Vagina (tissue), 2 donors: ENCODE data around the gene SELENOF. TPM values are rescaled to one million over a fixed set of nuclear protein-coding genes. Genes with fewer than 3 reads are reported as not detected.

Experiments used
- DNase-seq, 2 donors: peaks; one replicate each; pipeline ENCODE4 v3.0.0-alpha.2; 2017; ENCODE audit errors: extremely low spot score in 2 of 2
- H3K27ac ChIP-seq: fragments of 200-600 bp; sonication (generic); one replicate; pipeline ENCODE4 v1.5.1; 2019
- H3K27me3 ChIP-seq: fragments of 200-600 bp; sonication (generic); one replicate; pipeline ENCODE4 v1.5.1; 2019
- H3K36me3 ChIP-seq, 2 donors: fragments of 200-600 bp; sonication (generic); one replicate each; pipeline ENCODE4 v1.5.1; 2017 to 2019
- H3K4me1 ChIP-seq: fragments of 200-600 bp; sonication (generic); one replicate; pipeline ENCODE4 v1.5.1; 2019
- H3K4me3 ChIP-seq, 2 donors: fragments of 200-600 bp; sonication (generic); 1 replicate in 1 of 2; 2 replicates in 1 of 2; pipeline ENCODE4 v1.5.1; 2016 to 2019
- H3K9me3 ChIP-seq: fragments of 200-600 bp; sonication (generic); one replicate; pipeline ENCODE4 v1.5.1; 2019
- CTCF ChIP-seq, 3 experiments: fragments of 450-650 bp in 2 of 3; fragments of 200-600 bp in 1 of 3; sonication (generic) in 1 of 3; IDR thresholded peaks; one replicate each; pipeline ENCODE4 v1.5.1; 2017 to 2019; ENCODE audit warnings: antibody characterized with exemption in 3 of 3, mild to moderate bottlenecking in 2 of 3, moderate library complexity in 2 of 3
- POLR2A ChIP-seq, 2 donors: fragments of 450-650 bp; IDR thresholded peaks; one replicate each; pipeline ENCODE4 v1.6.1; 2017; ENCODE audit warnings: antibody characterized with exemption in 2 of 2, mild to moderate bottlenecking in 2 of 2, moderate library complexity in 2 of 2
- POLR2AphosphoS5 ChIP-seq, 2 donors: sonication (generic); formaldehyde crosslinking; IDR thresholded peaks; one replicate each; pipeline ENCODE4 v1.9.0; 2017; ENCODE audit warnings: antibody characterized with exemption in 2 of 2, mild to moderate bottlenecking in 2 of 2, low read depth in 1 of 2; ENCODE audit not compliant: insufficient read depth in 1 of 2
- intact Hi-C: fragments of 100-400 bp; cut with DNase I; formaldehyde crosslinking; loops from one replicate; pipeline ENCODE4 v1.15.1; 2023
- total RNA-seq: library from RNA; depleted of rRNA; stranded (reverse); fragments of >200 nt; gene quantifications from one replicate; pipeline ENCODE4 v1.2.3, GENCODE V29; 2016

SELENOF gene
- total RNA-seq, 1 donor from 2014 or later, result 77.3 TPM

DNA sequence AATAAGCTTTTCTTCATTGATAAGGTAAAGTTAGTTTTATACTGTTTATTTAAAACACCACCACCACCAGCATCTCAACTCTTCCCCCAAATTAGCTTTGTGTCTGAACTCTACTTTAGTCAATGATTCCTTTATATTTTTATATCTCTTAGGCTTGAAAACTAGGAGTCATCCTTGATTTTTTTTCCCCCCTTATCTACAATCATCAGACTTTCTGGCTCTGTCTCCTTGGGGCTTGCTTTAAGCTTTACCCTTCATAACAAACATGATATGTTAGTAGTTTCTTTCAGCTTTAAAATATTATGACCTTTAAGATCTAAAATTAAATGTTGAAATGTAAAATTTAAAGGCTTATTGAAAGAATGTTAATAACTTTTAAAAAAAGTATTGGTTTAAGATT is 28.8 kb upstream of the SELENOF start:
- TF ChIP-seq CTCF (IDR thresholded peaks at IDR 0.05), result no peak
- no peak for TF ChIP-seq POLR2A (IDR thresholded peaks at IDR 0.05)
- no peak for TF ChIP-seq POLR2AphosphoS5 (IDR thresholded peaks at IDR 0.05; ENCODE audit: insufficient read depth in 1 of 2, low read depth in 1 of 2)
- Histone ChIP-seq H3K27ac (no peak overlapping the region), H3K4me3 (no peak overlapping the region), H3K9me3 (no peaks in the 10 kb centered on the region), H3K4me1 (peaks cover 7% of the 10 kb centered on the region), H3K36me3 (no peaks in the 10 kb centered on the region), H3K27me3 (no peaks in the 10 kb centered on the region)
- DNase-seq, result no peak
- intact Hi-C loops, result no loop called here

GRCh38 chr1:86942042-86942441 is 28.1 kb upstream of the SELENOF start:
- intact Hi-C loops, result no loop called here
- Histone ChIP-seq H3K27ac (no peak overlapping the region), H3K36me3 (no peaks in the 10 kb centered on the region), H3K4me3 (no peak overlapping the region), H3K4me1 (peaks cover 7% of the 10 kb centered on the region), H3K27me3 (no peaks in the 10 kb centered on the region), H3K9me3 (no peaks in the 10 kb centered on the region)
- TF ChIP-seq POLR2A (IDR thresholded peaks at IDR 0.05), result no peak
- DNase-seq, result no peak

DNA sequence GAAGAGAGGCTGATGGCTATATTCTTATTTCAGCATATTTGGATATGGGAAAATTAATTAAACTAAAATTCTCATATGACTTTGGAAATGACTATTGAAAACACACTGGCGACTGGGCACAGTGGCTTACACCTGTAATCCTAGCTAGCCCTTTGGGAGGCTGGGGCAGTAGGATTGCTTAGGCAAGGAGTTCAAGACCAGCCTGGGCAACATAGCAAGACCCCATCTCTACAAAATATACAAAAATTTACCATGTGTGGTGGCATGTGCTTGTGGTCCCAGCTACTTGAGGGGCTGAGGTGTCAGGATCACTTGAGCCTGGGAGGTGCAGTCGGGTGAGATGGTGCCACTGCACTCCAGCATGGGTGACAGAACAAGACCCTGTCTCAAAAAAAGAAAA is 26.7 kb upstream of the SELENOF start:
- Histone ChIP-seq H3K27me3 (no peaks in the 10 kb centered on the region), H3K36me3 (no peaks in the 10 kb centered on the region), H3K9me3 (no peaks in the 10 kb centered on the region), H3K4me3 (no peak overlapping the region), H3K27ac (no peak overlapping the region), H3K4me1 (peaks cover 7% of the 10 kb centered on the region)
- TF ChIP-seq POLR2A (IDR thresholded peaks at IDR 0.05) (no peak), CTCF (IDR thresholded peaks at IDR 0.05) (no peak), POLR2AphosphoS5 (IDR thresholded peaks at IDR 0.05; ENCODE audit: insufficient read depth in 1 of 2, low read depth in 1 of 2) (no peak)
- intact Hi-C loops, result no loop called here
- DNase-seq, result no peak

DNA sequence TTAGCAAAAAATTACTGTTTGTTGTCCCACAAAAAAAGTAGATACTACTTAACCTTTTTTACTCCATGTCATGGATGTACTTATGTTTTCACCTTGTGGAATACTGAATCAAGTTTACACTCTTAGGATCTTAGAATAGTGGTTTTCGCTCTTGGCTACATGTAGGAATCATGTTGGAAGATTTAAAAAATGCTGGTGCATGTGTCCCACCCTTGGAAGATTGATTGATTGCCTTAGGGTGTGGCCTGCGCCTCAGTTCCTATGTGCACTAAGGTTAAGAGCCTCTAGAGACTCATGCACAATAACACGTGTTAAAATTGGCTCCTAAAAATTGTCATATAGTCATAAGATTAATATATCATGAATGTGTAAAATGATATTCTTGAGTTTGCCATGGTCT is 25.5 kb upstream of the SELENOF start:
- DNase-seq, result no peak
- Histone ChIP-seq H3K9me3 (no peaks in the 10 kb centered on the region), H3K36me3 (no peaks in the 10 kb centered on the region), H3K27ac (no peak overlapping the region), H3K4me1 (peaks cover 7% of the 10 kb centered on the region), H3K4me3 (no peak overlapping the region), H3K27me3 (no peaks in the 10 kb centered on the region)
- intact Hi-C loops, result no loop called here
- TF ChIP-seq POLR2AphosphoS5 (IDR thresholded peaks at IDR 0.05; ENCODE audit: insufficient read depth in 1 of 2, low read depth in 1 of 2) (no peak), CTCF (IDR thresholded peaks at IDR 0.05) (no peak), POLR2A (IDR thresholded peaks at IDR 0.05) (no peak)

DNA sequence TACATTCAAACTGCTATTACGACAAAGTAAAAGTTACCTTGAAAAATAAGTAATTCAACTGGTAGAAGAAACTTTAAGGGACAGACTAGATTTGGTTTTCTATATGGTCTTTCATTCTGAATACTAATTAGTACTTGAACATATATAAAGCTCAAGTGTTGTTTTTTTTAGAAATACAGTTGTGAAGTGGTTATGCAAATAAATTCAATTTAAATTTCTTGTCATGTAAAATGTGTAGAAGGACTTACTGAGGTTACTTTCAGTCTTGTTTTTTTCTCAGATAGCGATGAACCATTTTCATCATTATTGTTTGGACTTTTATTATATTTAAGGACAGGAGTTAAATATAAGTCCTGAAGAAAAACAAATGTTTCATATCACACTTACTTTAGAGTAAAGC is 24.9 kb upstream of the SELENOF start:
- DNase-seq, result no peak
- Histone ChIP-seq H3K9me3 (no peaks in the 10 kb centered on the region), H3K27me3 (no peaks in the 10 kb centered on the region), H3K4me3 (no peak overlapping the region), H3K27ac (no peak overlapping the region), H3K4me1 (peaks cover 7% of the 10 kb centered on the region), H3K36me3 (no peaks in the 10 kb centered on the region)
- intact Hi-C loops, result no loop called here
- TF ChIP-seq POLR2AphosphoS5 (IDR thresholded peaks at IDR 0.05; ENCODE audit: insufficient read depth in 1 of 2, low read depth in 1 of 2) (no peak), CTCF (IDR thresholded peaks at IDR 0.05) (no peak), POLR2A (IDR thresholded peaks at IDR 0.05) (no peak)

- no peak overlapping the region for H3K4me3 ChIP-seq
- peaks cover 7% of the 10 kb centered on the region for H3K4me1 ChIP-seq
- H3K36me3 ChIP-seq, result no peaks in the 10 kb centered on the region
- intact Hi-C loops, result no loop called here
- H3K27ac ChIP-seq, result no peak overlapping the region
- H3K9me3 ChIP-seq, result no peaks in the 10 kb centered on the region
- DNase-seq, result no peak
- H3K27me3 ChIP-seq, result no peaks in the 10 kb centered on the region
- TF ChIP-seq POLR2AphosphoS5 (IDR thresholded peaks at IDR 0.05; ENCODE audit: insufficient read depth in 1 of 2, low read depth in 1 of 2), result no peak
- TF ChIP-seq CTCF (IDR thresholded peaks at IDR 0.05), result no peak
- no peak for TF ChIP-seq POLR2A (IDR thresholded peaks at IDR 0.05)
Measured at GRCh38 chr1:86938450-86938849, 24.5 kb upstream of the SELENOF start.
